ENCODE data around the gene FASN. TPM values are rescaled to one million over a fixed set of nuclear protein-coding genes. Genes with fewer than 3 reads are reported as not detected.

Gene FASN
- total RNA-seq, 1 donor from 2014 or later = 54.4 TPM

Other genes with a start within 250 kb of the FASN start
- 634 and 739 TPM in 2 replicates for gene P4HB, start 237.7 kb downstream of the FASN start, total RNA-seq
- 97.7 and 157 TPM in 2 replicates for gene ARHGDIA, start 226.9 kb downstream of the FASN start, total RNA-seq
- 142 and 181 TPM in 2 replicates for gene ALYREF, start 206.7 kb downstream of the FASN start, total RNA-seq
- gene ANAPC11, start 206.5 kb downstream of the FASN start, total RNA-seq = 108 and 109 TPM in 2 replicates
- 0.13 TPM in 1 of 2 replicates, not detected in the other for gene NPB, start 196.0 kb downstream of the FASN start, total RNA-seq
- gene PCYT2, start 186.8 kb downstream of the FASN start, total RNA-seq = 30.2 and 40.4 TPM in 2 replicates
- 11.9 and 12.3 TPM in 2 replicates for gene SIRT7, start 180.1 kb downstream of the FASN start, total RNA-seq
- 10.4 and 19.0 TPM in 2 replicates for gene MAFG, start 170.5 kb downstream of the FASN start, total RNA-seq
- 60.8 and 71.2 TPM in 2 replicates for gene PYCR1, start 160.9 kb downstream of the FASN start, total RNA-seq
- not detected in 2 replicates for gene MYADML2, start 151.0 kb downstream of the FASN start, total RNA-seq
- under 0.01 TPM in 2 replicates for gene NOTUM, start 137.0 kb downstream of the FASN start, total RNA-seq
- 22.0 and 23.4 TPM in 2 replicates for gene ASPSCR1, start 120.6 kb downstream of the FASN start, total RNA-seq
- 23.5 and 38.6 TPM in 2 replicates for gene CENPX, start 75.4 kb downstream of the FASN start, total RNA-seq
- gene LRRC45, start 74.9 kb downstream of the FASN start, total RNA-seq = 10.0 and 10.1 TPM in 2 replicates
- gene RAC3, start 66.6 kb downstream of the FASN start, total RNA-seq = 12.5 and 14.5 TPM in 2 replicates
- 33.1 and 42.7 TPM in 2 replicates for gene DCXR, start 60.5 kb downstream of the FASN start, total RNA-seq
- gene RFNG, start 46.4 kb downstream of the FASN start, total RNA-seq = 16.4 and 28.2 TPM in 2 replicates
- gene GPS1, start 46.3 kb downstream of the FASN start, total RNA-seq = 67.1 and 86.6 TPM in 2 replicates
- gene DUS1L, start 32.4 kb downstream of the FASN start, total RNA-seq = 35.6 and 44.1 TPM in 2 replicates
- 2.8 and 5.4 TPM in 2 replicates for gene CCDC57, start 114.6 kb upstream of the FASN start, total RNA-seq
- gene SLC16A3, start 130.8 kb upstream of the FASN start, total RNA-seq = 62.3 and 95.6 TPM in 2 replicates
- gene CSNK1D, start 175.5 kb upstream of the FASN start, total RNA-seq = 36.1 and 56.0 TPM in 2 replicates
- gene CD7, start 219.4 kb upstream of the FASN start, total RNA-seq = not detected in 2 replicates
- gene SECTM1, start 235.5 kb upstream of the FASN start, total RNA-seq = 0.26 and 1.9 TPM in 2 replicates